Cardiac muscle cell (in vitro differentiated cells and primary cell): ENCODE results near the gene BLVRB. TPM values are rescaled to one million over a fixed set of nuclear protein-coding genes. Genes with fewer than 3 reads are reported as not detected.

Source experiments
- DNase-seq, 2 donors: peaks; one replicate each; pipeline versions ENCODE4 v3.0.0 to v3.0.0-alpha.2; 2010 to 2017; ENCODE audit warnings: low read depth in 1 of 2, low spot score in 1 of 2
- H3K27ac ChIP-seq: fragments of 200-600 bp; sonication (generic); 2 replicates; pipeline ENCODE4 v1.5.1; 2016
- H3K27me3 ChIP-seq: fragments of 200-600 bp; sonication (generic); 2 replicates; pipeline ENCODE4 v1.6.0; 2016; ENCODE audit warnings: control low read depth
- H3K36me3 ChIP-seq: fragments of 200-600 bp; sonication (generic); 2 replicates; pipeline ENCODE4 v1.5.1; 2016; ENCODE audit warnings: control low read depth
- H3K4me1 ChIP-seq: fragments of 200-600 bp; sonication (generic); 2 replicates; pipeline ENCODE4 v1.8.1; 2017; ENCODE audit warnings: low read depth, mild to moderate bottlenecking, mixed run types
- H3K4me3 ChIP-seq: fragments of 200-600 bp; sonication (generic); 2 replicates; pipeline ENCODE4 v1.5.1; 2016; ENCODE audit warnings: mild to moderate bottlenecking
- H3K9me3 ChIP-seq: fragments of 200-600 bp; sonication (generic); 2 replicates; pipeline ENCODE4 v1.5.1; 2017; ENCODE audit warnings: low read depth, mild to moderate bottlenecking, control low read depth
- CTCF ChIP-seq: IDR thresholded peaks from 2 replicates; pipeline ENCODE4 v1.5.1; 2012; ENCODE audit warnings: low read depth, mild to moderate bottlenecking, low read length
- polyA plus RNA-seq: library from polyadenylated mRNA; unstranded; fragments of >200 nt; fragmentation: Nextera tagmentation; extraction: Ambion mirVana; gene quantifications from 2 replicates; pipeline ENCODE4 v1.2.1, GENCODE V29; 2016
- total RNA-seq: library from RNA; depleted of rRNA; stranded (reverse); fragments of >200 nt; gene quantifications from 2 replicates; pipeline ENCODE4 v1.2.3, GENCODE V29; 2016

BLVRB gene
- total and polyA plus RNA-seq, 2 experiments from 2014 or later = 61.5 to 93.8 TPM

- no peaks in the 10 kb centered on the region for H3K36me3 ChIP-seq
- no peak for TF ChIP-seq CTCF
- no peak overlapping the region for H3K4me3 ChIP-seq
Measured at GRCh38 chr19:40398417-40399131, 67.0 kb downstream of the BLVRB start.

More at GRCh38 chr19:40398417-40399131, 67.0 kb downstream of the BLVRB start:
- no peak overlapping the region for H3K27ac ChIP-seq
- peak in 1 of 2 donors; percentile 38 for DNase-seq
- no peaks in the 10 kb centered on the region for H3K27me3 ChIP-seq
- H3K9me3 ChIP-seq = no peaks in the 10 kb centered on the region
- no peaks in the 10 kb centered on the region for H3K4me1 ChIP-seq

Other genes with a start within 250 kb of the BLVRB start
- gene TTC9B, start 247.4 kb downstream of the BLVRB start, total RNA-seq = not detected in 2 replicates
- 0.13 and 0.20 TPM in 2 replicates for gene TTC9B, start 247.4 kb downstream of the BLVRB start, polyA plus RNA-seq
- 0.21 TPM in 1 of 2 replicates, not detected in the other for gene CCNP, start 239.1 kb downstream of the BLVRB start, total RNA-seq
- 0.31 TPM in 1 of 2 replicates, not detected in the other for gene CCNP, start 239.1 kb downstream of the BLVRB start, polyA plus RNA-seq
- gene AKT2, start 180.4 kb downstream of the BLVRB start, total RNA-seq = 119 and 193 TPM in 2 replicates
- 60.1 and 80.1 TPM in 2 replicates for gene AKT2, start 180.4 kb downstream of the BLVRB start, polyA plus RNA-seq
- 16.4 and 35.7 TPM in 2 replicates for gene C19orf47, start 117.3 kb downstream of the BLVRB start, total RNA-seq
- 20.3 and 21.2 TPM in 2 replicates for gene C19orf47, start 117.3 kb downstream of the BLVRB start, polyA plus RNA-seq
- gene PLD3, start 117.0 kb downstream of the BLVRB start, total RNA-seq = 833 and 875 TPM in 2 replicates
- 827 and 866 TPM in 2 replicates for gene PLD3, start 117.0 kb downstream of the BLVRB start, polyA plus RNA-seq
- gene HIPK4, start 75.6 kb downstream of the BLVRB start, total RNA-seq = 0.12 and 0.18 TPM in 2 replicates
- gene HIPK4, start 75.6 kb downstream of the BLVRB start, polyA plus RNA-seq = 0.14 and 1.7 TPM in 2 replicates
- 4.3 and 9.1 TPM in 2 replicates for gene PRX, start 52.4 kb downstream of the BLVRB start, total RNA-seq
- 2.3 and 4.1 TPM in 2 replicates for gene PRX, start 52.4 kb downstream of the BLVRB start, polyA plus RNA-seq
- gene SERTAD1, start 39.8 kb downstream of the BLVRB start, total RNA-seq = 14.4 and 18.8 TPM in 2 replicates
- 18.2 and 19.5 TPM in 2 replicates for gene SERTAD1, start 39.8 kb downstream of the BLVRB start, polyA plus RNA-seq
- gene SERTAD3, start 21.4 kb downstream of the BLVRB start, total RNA-seq = 44.4 and 58.6 TPM in 2 replicates
- 66.2 and 73.8 TPM in 2 replicates for gene SERTAD3, start 21.4 kb downstream of the BLVRB start, polyA plus RNA-seq
- gene SPTBN4, start 1.3 kb upstream of the BLVRB start, total RNA-seq = 2.3 and 5.5 TPM in 2 replicates
- gene SPTBN4, start 1.3 kb upstream of the BLVRB start, polyA plus RNA-seq = 0.32 and 4.6 TPM in 2 replicates
- 53.3 and 63.6 TPM in 2 replicates for gene SHKBP1, start 111.1 kb upstream of the BLVRB start, total RNA-seq
- gene SHKBP1, start 111.1 kb upstream of the BLVRB start, polyA plus RNA-seq = 70.1 and 83.4 TPM in 2 replicates
- 85.3 and 203 TPM in 2 replicates for gene LTBP4, start 135.6 kb upstream of the BLVRB start, total RNA-seq
- gene LTBP4, start 135.6 kb upstream of the BLVRB start, polyA plus RNA-seq = 158 and 255 TPM in 2 replicates
- gene NUMBL, start 224.9 kb upstream of the BLVRB start, total RNA-seq = 17.1 and 21.7 TPM in 2 replicates
- gene NUMBL, start 224.9 kb upstream of the BLVRB start, polyA plus RNA-seq = 12.6 and 13.8 TPM in 2 replicates